Activated B cell treated with CpG ODN at 0.5 μM for 24 hours (primary cell): ENCODE measurements around the gene EIF4EBP3. TPM values are rescaled to one million over a fixed set of nuclear protein-coding genes. Genes with fewer than 3 reads are reported as not detected.
"Not testable (repeated sequence)": the region's sequence is repeated elsewhere in the genome, so short reads cannot be mapped to it uniquely, and the experiment has no call there.

Experiments
- ATAC-seq: fragments of 200-7000 bp; cut with Tn5 transposase; one replicate; pipeline ENCODE4 v1.10.0; 2021; ENCODE audit warnings: low read depth, mild to moderate bottlenecking, moderate library complexity
- CTCF ChIA-PET: fragments of 350-600 bp; sonication (Branson Sonifier 250); formaldehyde crosslinking; loops from one replicate; lab custom pipeline; 2021; ENCODE audit warnings: antibody characterized with exemption; lab: Charles Lee
- POLR2A ChIA-PET: fragments of 350-600 bp; sonication (Branson Sonifier 250); formaldehyde crosslinking; loops from one replicate; lab custom pipeline; 2021; ENCODE audit warnings: antibody characterized with exemption; lab: Charles Lee
- DNase-seq: peaks from one replicate; pipeline ENCODE4 v3.0.0; 2022
- H3K27ac Mint-ChIP-seq: one replicate; pipeline ENCODE4 v1.8.0; 2020; ENCODE audit warnings: mixed read lengths
- H3K27me3 Mint-ChIP-seq: one replicate; pipeline ENCODE4 v1.8.0; 2021; ENCODE audit warnings: mixed read lengths
- H3K36me3 Mint-ChIP-seq: one replicate; pipeline ENCODE4 v1.8.0; 2021; ENCODE audit warnings: low read depth, mixed read lengths
- H3K4me1 Mint-ChIP-seq: one replicate; pipeline ENCODE4 v1.8.0; 2021; ENCODE audit warnings: mixed read lengths
- H3K4me3 Mint-ChIP-seq: one replicate; pipeline ENCODE4 v1.8.0; 2020; ENCODE audit warnings: mild to moderate bottlenecking, mixed read lengths
- H3K9me3 Mint-ChIP-seq: one replicate; pipeline ENCODE4 v1.8.0; 2020; ENCODE audit warnings: mixed read lengths
- CTCF ChIP-seq: fragments of 200-600 bp; IDR thresholded peaks from one replicate; pipeline ENCODE4 v1.8.0; 2022; ENCODE audit warnings: antibody characterized with exemption, mild to moderate bottlenecking
- intact Hi-C: fragments of 100-400 bp; cut with micrococcal nuclease; formaldehyde crosslinking; loops from one replicate; pipeline ENCODE4 v1.15.1; 2024
- total RNA-seq: library from RNA; stranded (reverse); gene quantifications from 2 replicates; pipeline ENCODE4 v1.2.3, GENCODE V29; 2022

Gene EIF4EBP3
- total RNA-seq, 1 donor from 2014 or later = 14.4 TPM

- Mint-ChIP-seq H3K4me3 (no peak overlapping the region), H3K27ac (no peak overlapping the region), H3K36me3 (no peaks in the 10 kb centered on the region), H3K4me1 (no peaks in the 10 kb centered on the region), H3K9me3 (no peaks in the 10 kb centered on the region), H3K27me3 (peaks cover under 1% of the 10 kb centered on the region)
- POLR2A ChIA-PET = no interaction called here
- ATAC-seq (no peak), DNase-seq (no peak)
- no peak for TF ChIP-seq CTCF
- intact Hi-C loops = no loop called here
- CTCF ChIA-PET = no interaction called here
Measured at GRCh38 chr5:140590861-140591260, 43.4 kb downstream of the EIF4EBP3 start.

- Mint-ChIP-seq H3K9me3 (no peaks in the 10 kb centered on the region), H3K4me1 (no peaks in the 10 kb centered on the region), H3K4me3 (no peak overlapping the region), H3K36me3 (no peaks in the 10 kb centered on the region), H3K27me3 (peaks cover 2% of the 10 kb centered on the region), H3K27ac (no peak overlapping the region)
- CTCF ChIA-PET = no interaction called here
- no peak for ATAC-seq
- no peak for TF ChIP-seq CTCF
- no peak for DNase-seq
- POLR2A ChIA-PET = no interaction called here
- intact Hi-C loops = no loop called here
Measured at GRCh38 chr5:140591747-140592372, 44.4 kb downstream of the EIF4EBP3 start.

GRCh38 chr5:140593070-140593469, 45.6 kb downstream of the EIF4EBP3 start:
- POLR2A ChIA-PET, intact Hi-C loops, H3K36me3 Mint-ChIP-seq: not testable (repeated sequence)

GRCh38 chr5:140594169-140594568, 46.7 kb downstream of the EIF4EBP3 start:
- ChIA-PET POLR2A (no interaction called here), CTCF (no interaction called here)
- TF ChIP-seq CTCF = no peak
- Mint-ChIP-seq H3K27ac (no peak overlapping the region), H3K4me1 (no peaks in the 10 kb centered on the region), H3K36me3 (no peaks in the 10 kb centered on the region), H3K9me3 (no peaks in the 10 kb centered on the region), H3K27me3 (peaks cover 6% of the 10 kb centered on the region), H3K4me3 (no peak overlapping the region)
- intact Hi-C loops = no loop called here
- ATAC-seq = no peak
- no peak for DNase-seq

More at GRCh38 chr5:140593070-140593469, 45.6 kb downstream of the EIF4EBP3 start:
- not testable (repeated sequence) for H3K4me3 Mint-ChIP-seq, H3K4me1 Mint-ChIP-seq, H3K27ac Mint-ChIP-seq, ATAC-seq, DNase-seq, H3K9me3 Mint-ChIP-seq, H3K27me3 Mint-ChIP-seq
- CTCF ChIA-PET = interaction anchor here (0.7 kb wide), 1 partner anchor 84 kb away, joined by 3 read pairs; no protein-coding TSS in a partner anchor

- ATAC-seq (no peak), DNase-seq (no peak)
- Mint-ChIP-seq H3K4me1 (no peaks in the 10 kb centered on the region), H3K27me3 (peaks cover 6% of the 10 kb centered on the region), H3K9me3 (no peaks in the 10 kb centered on the region), H3K4me3 (no peak overlapping the region), H3K27ac (no peak overlapping the region), H3K36me3 (no peaks in the 10 kb centered on the region)
- ChIA-PET POLR2A (no interaction called here), CTCF (no interaction called here)
- intact Hi-C loops = no loop called here
- no peak for TF ChIP-seq CTCF
Measured at GRCh38 chr5:140595538-140596300, 48.3 kb downstream of the EIF4EBP3 start.
